Stimulated activated CD4-positive, alpha-beta T cell treated with anti-CD3 and anti-CD28 coated beads, Interleukin-1b, Interleukin-23, amount 100 ng/mL, for 1 hour (primary cell): ENCODE measurements around the gene PLA2G2D.
A peak's percentile ranks its signal among the peaks of the same experiment; 100 is the strongest.

Experiments used
- DNase-seq, 2 donors: peaks; one replicate each; pipeline ENCODE4 v3.0.0-alpha.2; 2020; ENCODE audit warnings: low read depth in 2 of 2

Gene PLA2G2D, protein sequence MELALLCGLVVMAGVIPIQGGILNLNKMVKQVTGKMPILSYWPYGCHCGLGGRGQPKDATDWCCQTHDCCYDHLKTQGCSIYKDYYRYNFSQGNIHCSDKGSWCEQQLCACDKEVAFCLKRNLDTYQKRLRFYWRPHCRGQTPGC

DNA sequence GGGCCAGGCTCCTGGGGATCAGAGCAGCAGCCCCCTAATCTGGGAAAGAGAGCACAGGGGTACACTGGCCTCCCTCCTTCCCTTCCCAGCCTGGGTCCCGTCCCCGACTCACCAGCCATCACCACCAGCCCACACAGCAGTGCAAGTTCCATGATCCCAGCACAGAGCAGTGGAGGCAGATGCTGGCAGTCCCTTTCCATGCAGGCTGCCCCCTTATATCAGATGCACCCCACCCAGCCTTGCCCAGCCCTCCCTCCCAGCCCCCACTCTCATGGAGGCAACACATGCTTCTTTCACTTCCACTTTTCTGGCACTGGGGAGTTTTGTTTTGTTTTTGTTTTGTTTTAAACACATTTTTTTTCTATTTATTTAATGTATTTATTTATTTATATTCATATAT, at the start of gene PLA2G2D:
TSS of gene PLA2G2D (minus strand) at position 190 of the 400 bp plus-strand sequence. CDS start at position 152, 38 bp downstream.
- no peak for DNase-seq

DNA sequence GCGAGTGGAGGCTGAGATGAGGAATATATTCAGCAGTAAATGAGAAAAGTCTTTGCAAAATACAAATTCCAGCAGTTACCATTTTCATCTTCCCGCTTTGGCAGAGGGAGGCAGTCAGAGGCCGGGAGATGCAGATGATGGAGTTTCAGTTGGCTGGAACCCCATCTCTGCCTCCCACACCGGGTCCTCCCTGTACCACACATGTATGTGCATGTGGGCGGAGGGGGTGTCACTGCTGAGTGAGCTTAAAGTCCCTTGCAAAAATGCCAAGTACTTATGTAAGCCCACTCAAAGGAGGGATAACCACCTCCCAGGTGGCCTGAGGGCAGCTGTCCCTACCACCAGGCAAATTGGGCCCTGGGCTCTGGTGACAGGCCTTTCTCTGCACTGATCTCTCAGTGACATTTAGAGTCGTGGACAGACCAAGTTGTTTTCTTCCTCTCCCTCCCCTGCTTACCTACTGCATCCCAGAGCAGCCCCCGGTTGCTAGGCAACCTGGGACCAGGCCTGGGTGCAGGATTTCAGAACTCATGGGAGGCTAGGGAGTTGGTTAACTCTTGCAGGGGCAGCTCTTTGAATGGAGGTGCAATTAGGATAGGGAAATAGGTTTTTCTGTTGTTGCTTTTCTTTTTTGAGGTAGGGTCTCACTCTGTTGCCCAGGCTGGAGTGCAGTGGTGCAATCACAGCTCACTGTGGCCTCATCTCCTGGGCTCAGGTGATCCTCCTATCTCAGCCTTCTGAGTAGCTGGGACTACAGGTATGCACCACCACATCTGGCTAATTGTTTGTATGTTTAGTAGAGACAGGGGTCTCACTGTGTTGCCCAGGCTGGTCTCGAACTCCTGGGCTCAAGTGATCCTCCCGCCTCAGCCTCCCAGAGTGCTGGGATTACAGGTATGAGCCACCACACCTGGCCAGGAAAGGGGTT, 49.5 kb upstream of the PLA2G2D start:
- no peak for DNase-seq

DNA sequence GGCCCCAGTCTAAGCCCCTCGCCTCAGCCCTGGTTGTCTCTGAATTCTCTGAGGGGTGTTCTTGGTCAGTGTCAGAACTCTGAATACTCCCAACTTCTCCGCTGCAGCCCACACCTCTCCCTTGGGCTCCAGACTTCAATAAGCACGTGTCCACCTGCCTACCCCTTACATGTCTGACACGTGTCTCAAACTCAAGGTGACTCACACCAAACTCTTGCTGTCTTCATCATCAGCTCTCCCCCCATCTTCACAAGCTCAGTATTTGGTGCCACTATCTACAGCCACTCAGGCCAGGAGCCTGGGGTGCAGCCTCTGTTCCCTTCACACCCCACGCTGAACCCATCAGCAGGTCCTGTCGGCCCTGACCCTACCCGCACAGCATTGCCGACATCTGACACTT, 47.8 kb upstream of the PLA2G2D start:
- no peak for DNase-seq

DNA sequence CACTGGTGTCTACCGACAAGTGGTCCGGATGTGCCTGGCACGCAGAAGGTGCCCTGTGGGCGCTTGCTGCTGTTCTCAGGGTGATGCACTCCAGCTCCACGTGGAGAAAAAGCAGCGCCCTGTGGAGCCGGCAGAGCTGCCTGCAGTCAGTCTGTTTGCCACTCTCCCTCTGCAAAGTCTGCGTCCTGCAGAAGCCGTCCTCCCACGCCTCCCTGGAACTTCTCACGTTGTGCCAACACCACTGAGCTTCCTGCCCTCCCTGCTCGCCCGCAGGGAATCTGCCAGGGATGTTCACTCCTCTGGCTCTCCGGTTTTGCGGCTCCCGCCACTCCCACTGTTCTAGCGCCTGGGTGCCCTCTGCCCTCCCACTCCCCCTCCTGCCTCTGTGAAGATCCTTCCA, 46.7 kb upstream of the PLA2G2D start:
- DNase-seq: no peak

DNA sequence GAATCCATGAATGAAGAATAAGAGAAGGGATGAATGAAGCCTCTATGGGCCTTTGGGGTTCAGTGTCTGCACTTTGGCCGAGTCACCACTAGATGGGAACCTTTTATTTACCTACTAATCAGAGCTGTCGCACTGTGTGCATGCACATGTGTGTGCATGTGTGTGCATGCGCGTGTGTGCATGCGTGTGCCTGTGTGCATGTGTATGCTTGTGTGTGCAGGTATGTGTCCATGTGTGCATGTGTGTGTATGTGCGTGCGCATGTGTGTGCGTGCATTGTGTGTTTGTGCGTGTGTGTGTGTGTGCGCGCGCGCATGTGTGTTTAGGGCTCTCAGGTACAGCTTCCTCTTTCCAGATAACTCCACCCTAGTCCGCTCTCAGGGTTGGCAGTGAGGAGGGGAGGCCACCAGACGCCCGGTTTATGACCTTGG, 46.2 kb upstream of the PLA2G2D start:
- no peak for DNase-seq

DNA sequence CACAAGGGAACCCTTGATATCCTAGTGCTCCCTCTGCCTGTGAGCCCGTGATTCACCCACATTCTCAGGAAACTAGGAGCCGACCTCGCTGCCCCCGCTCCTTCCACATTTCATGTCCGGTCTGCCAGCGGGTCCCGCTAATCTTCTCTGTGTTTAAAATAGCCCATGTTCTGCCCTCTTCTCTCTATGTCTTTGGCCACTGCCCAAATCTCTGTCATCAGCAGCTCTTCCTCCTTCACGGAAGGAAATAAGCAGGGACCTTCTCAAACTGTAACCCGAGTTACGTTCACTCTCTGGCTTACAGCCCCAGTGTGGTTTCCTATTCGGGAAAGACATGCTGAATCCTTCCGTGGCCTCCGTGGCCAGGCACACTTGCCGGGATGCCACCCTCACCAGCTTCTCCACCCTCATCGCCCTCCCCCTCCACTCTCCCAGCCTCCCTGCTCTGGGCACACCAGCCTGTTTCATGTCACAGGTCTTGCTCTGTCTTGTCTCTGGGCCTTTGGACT, 45.4 kb upstream of the PLA2G2D start:
- no peak for DNase-seq

DNA sequence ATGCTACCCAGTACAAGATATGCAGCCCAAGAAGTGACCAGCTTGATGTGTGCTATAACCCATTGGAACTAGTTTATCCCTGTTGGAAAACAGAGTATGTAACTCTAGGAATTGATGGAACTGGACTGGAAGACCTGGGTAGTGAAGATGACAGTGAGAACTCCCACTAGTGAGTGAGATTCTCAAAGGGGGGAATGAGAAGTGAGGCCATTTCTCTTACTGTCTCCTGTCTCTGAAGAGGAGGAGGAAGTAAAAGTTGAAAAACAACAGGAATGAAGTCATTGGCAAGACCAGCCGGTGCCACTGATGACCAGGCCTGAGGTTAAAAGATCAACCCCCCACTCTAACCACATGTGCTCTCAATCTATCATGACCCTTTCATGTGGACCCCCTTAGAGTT, 40.7 kb upstream of the PLA2G2D start:
- DNase-seq: no peak

DNA sequence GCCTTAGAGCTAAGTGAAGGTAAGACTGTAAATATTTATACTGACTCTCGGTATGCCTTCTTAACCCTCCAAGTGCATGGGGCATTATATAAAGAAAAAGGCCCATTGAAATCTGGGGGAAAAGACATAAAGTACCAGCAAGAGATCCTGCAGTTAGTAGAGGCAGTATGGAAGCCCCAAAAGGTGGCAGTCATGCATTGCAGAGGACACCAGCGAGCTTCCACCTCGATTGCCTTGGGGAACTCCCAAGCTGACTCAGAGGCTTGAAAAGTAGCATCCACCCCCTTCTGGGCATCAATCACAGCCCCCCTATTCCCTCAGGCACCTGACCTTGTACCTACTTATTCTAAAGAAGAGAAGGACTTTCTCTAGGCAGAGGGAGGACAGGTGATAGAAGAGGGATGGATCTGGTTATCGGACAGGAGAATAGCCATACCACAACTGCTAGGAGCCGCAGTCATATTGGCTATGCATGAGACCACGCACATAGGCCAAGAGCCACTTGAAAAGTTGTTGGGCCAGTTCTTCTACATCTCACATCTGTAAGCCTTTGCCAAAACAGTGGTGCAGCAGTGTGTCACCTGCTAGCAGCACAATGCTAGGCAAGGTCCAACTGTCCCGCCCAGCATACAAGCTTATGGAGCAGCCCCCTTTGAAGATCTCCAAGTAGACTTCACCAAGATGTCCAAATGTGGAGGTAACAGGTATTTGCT, 39.2 kb upstream of the PLA2G2D start:
- no peak for DNase-seq

DNA sequence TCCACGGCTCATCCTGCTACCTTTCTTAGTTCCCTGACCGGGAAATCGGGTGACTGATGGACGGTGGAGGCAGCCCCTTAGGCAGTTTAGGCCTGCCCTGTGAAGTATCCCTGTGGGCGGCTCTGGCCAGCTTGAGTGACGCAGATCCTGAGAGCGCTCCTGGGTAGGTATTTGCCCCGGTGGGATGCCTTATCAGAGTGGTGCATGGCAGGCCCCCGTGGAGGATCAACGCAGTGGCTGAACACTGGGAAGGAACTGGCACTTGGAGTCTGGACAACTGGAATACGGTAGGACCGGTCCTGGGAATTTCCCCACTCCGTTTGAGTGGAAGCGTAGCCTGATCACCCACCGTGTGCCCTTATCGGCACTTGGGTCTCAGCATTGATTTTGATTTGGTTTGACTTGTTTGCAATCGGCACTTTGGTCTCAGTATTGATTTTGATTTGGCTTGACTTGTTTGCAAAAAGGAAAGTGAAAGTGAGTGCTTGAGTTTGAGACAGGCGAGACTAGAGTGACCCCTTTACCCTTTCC, 35.0 kb upstream of the PLA2G2D start:
- no peak for DNase-seq

DNA sequence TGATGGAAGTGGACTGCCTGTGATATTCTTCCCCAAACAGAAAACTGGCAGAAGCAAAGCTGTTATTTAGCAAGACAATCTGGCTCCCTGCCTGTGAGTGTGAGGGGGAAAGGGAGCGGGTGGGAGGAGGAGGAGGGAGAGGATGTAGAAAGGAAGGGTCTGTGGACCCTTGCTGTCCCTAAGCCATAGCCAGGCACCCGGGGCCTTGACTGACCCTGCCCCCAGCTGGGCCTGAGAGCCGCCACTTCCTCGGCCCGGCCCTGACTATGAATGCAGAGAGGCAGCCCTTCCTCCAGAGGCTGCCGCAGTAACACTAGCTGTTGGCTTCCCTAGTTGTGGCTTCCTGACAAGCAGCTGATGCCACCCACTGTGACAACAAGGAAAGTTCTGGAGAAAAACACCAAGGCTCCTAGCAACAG, 33.7 kb upstream of the PLA2G2D start:
- no peak for DNase-seq

DNA sequence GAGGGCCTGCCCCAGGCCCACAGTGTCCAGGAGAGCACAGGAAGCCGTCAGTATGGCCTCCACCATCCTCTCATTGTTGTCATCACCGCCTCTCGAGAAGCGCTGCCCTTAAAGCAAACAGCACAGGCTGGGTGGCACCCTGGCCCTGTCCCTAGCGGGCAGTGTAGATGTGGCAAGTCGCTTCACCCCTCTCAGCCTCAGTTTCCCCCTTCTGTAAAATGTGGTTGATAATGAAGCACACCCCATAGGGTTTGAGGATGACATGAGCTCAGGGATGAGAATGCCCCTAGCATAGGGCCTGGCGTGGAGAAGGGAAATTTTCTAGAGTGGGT, 33.2 kb upstream of the PLA2G2D start:
- DNase-seq: no peak

DNA sequence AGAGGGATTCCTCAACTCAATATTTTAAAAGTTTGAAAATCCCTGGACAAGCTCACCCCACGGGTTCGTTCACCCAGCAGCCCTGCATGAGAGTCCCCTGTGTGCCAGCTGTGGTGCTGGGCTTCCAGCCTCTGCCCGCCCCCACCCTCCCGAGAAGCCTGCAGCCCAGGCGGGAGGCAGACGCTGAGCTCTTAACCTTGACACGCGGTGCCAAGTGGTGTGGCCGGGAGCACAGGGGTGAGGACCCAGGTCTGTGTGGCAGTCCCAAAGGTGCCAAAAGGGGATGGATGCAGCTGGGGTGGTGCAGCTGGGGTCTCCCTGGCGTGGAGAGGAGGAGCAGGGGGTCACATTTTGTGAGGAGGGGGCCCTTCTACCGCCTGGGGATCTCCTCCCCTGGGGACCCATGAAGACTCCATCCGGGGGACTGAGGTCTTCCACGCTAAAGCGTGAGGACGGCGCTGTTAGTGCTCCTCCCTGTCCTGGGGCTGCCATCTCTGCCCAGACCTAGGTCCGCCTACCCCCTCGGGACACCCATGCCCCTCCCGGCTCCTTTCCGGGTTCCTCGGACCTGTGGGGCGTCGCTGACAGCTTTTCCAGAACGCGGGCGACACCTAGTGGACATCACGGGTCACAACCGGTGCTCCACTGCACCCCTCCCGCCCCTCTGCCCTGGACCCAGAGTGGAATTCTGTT, 32.7 kb upstream of the PLA2G2D start:
- peak; percentile 53 to 67 for DNase-seq

DNA sequence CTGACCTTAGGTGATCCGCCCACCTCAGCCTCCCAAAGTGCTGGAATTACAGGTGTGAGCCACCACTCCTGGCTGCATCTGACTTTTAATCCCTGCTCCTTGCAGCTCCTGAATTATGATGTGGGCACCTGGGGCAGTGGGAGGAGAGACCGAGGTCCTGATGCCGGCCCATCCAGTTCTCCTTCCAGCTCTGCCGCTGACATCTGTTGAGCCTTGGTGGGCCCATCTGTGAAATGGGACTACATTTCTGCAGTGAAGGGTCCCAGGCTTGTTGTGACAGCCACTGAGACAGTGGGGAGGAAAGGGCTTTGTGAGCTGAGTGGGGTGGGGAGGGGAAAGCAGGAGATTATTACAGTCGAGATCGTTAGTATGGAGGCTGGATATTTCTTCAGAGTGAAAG, 31.6 kb upstream of the PLA2G2D start:
- DNase-seq: no peak

DNA sequence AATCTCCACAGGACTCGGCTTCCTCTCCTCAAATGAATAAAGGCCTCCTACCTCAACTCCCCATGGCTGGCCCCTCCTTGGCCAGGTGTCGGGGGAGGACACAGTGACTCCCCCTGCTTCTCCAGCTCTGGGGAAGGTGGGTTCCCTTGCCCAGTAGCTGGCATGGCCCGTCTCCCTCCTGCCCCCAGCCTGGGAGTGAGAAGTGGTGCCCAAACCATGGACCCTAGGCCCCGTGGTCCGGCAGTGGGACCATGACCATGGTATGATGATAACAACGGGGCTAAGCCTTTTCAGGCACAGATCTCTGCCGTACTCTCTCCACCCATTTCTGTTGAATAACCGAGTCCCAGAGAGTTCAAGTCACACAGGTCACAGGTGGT, 31.0 kb upstream of the PLA2G2D start:
- no peak for DNase-seq

DNA sequence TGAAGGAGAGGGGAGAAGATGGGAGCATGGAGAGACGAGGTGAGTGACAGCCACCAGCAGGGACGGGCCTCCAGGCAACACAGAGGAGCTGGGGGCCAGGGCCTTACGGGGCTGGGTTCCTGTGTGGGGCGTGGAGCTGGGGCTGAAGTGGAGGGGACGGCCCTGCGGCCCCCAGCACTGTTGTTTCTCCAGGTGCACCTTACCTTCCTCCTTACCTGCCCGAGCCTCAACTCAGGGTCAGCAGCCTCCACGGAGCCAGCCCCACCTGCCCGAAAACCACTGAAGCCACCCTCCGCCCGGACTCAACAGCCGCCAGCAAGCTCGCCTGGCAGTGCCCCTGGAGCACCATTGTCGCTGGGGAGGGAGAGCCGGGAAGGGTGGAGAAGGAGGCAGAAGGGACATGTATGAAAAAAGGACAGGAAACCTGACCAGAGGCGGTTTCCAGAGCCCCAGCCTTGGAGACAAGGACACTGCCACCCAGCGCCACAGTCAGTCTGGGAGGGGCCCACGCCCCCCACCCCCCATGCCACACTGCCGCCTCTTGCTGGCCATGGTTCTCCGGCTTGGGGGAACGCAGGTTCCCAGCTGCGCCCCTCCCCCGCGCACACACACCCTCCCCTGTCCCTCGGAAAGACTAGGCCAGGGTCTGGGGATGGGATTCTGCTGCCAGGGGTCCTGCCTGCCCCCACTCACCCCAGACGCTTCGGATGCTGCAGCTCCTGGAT, 30.4 kb upstream of the PLA2G2D start:
- DNase-seq: no peak

DNA sequence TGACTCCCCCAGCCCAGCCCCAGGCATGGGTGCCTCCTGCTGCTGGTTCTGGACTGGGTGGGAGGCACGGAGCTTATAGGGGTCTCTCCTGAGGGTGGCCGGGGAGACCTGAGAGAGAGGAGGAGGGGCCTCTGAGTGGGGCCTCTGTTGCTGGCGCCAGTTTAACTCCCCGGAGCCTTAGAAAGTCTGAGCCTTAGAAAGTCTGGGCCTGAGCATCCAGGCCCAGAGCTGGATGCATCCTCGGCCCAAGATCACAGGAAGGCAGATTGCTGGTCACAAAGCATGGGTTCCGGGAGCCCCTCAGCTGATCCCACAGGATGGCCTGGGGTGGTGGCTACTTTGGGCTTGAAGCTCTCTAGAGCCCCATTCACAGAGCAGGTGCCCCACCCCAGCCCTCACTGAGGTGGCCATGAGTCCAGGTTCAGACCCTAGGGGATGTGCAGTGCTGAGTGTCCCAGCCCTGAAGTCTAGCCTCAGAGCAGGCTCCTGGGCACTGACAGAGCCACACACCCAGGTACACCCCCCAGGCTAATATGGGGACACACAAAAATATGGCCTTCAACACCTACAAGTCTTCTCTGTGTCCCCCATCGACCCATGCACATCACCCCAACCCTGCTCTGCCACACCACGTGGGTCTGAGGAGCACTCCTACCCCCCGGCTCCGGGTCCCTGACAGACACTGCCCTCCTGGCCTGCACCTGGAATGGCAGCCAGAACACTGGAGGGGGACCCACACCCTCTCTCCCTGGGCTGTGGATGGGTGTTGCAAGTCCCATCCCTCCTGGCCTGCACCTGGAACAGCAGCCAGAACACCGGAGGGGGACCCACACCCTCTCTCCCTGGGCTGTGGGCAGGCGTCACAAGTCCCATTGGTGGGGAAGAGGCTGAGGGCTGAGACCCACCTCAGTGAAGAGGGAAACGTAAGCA, 29.5 kb upstream of the PLA2G2D start:
- DNase-seq: no peak

DNA sequence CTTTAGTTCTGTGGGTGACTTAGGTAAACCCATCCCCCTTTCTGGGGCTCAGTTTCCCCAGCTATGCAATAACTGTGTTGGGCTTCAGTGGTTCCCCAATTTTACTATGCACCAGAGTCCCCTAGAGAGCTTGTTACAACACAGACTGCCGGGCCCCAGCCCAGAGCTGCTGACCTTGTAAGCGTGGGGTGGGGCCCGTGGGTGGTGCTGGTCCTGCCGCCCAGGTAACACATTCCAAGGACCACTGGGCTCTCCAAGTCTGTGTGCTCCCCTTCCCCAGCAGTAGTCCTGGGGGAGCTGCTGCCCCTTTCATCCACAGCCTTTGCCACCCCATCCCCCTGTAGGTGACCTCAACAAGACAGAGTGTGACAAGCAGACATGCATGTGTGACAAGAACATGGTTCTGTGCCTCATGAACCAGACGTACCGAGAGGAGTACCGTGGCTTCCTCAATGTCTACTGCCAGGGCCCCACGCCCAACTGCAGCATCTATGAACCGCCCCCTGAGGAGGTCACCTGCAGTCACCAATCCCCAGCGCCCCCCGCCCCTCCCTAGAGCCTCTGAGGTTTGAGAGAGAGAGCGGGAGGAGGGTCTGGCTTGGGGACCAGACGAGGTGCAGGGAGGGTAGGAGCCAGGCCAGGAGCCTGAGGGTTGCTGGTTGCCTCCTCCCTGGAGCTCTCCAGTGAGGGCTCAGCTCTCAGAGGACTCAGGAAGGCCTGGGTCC, 28.7 kb upstream of the PLA2G2D start:
- DNase-seq: no peak

DNA sequence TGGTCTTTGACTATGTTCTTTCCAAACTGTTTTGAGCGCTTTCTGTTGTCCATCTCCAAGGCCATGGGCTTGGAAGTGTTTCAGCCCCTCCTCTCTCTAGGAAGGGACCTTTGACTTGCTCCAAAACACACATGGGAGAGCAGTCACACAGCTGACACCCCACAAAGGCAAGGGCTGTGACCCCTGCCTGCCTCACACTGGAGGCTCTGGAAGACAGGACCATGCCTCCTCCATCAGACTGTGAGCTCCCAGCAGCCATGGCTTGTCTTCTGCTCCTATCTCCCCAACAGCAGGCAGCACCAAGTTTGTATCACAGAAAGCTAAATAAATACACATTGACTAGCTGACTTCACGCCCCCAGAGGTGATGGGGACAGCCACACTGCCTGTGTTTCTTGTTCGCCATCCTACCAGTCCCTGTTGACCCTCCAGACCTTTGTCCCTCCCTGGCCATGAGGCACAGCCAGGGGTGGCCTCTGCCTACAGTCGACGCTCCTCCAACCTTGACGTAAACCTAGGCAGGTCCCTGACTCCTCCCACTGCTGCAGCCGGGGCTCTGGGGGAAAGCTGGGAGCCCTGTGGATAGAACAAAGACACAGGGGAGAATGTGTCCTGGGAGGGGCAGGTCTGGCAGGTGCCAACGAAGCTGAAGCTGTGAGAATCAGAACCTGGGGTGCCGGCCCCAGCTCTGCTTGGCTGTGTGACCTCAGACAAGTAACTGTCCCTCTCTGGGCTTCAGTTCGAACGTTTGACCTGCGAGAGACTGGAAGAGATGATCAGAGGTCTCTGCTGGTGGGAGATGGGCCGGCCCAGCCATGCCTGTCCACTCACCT, 24.6 kb upstream of the PLA2G2D start:
- DNase-seq: no peak
